HG03575 (cell line): ENCODE results near the gene NFATC2.
"Not testable (repeated sequence)": the region's sequence is repeated elsewhere in the genome, so short reads cannot be mapped to it uniquely, and the experiment has no call there.

Experiments
- ATAC-seq: cut with Tn5 transposase; IDR thresholded peaks from one replicate; pipeline ENCODE4 v1.9.1; 2021; ENCODE audit not compliant: unreplicated experiment, insufficient number of reproducible peaks, low FRiP score; ENCODE audit errors: extremely low read depth

Gene NFATC2

DNA sequence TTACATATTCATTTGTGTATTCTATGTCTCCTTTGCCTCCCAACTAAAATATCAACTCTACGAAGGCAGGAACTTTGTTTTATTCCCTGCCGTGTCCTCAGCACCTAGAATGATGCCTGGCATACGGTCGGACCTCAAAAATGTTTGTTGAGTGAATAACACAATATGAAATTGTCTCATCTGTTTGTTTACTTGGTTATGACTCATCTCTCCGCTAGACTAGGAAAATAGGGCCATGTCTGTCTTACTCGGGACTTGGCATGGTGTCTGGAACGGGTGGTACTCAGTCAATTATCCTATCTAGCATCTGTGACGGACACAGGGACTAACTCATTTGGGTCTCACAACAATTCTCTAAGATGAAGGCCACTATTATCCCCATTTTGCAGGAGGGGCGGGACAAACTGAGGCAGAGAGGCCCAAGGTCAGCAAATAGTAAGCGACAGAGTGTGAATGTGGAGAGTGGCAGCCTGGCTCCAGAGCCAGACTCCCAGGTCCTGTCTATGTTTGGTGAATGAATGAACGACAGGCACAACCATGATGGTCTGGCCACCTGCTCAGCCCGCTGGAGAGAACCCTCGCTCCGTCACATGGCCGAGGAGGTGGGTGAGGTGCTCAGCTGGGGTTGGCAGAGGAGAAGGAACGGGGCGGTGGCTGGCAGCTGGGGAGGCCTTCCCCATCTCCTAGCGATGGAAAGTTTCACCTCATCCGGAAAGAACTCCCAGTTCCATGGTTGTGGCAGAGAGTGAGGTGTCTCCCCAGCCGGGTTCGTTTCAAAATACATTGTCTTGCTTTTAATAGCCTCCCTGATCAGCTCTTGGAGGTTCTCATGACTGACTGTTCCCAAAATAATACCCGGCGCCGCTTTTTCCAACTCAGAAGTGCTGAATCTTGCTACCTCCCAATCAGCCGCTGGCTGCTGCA is 27.6 kb upstream of the NFATC2 start:
- ATAC-seq = no peak

GRCh38 chr20:51568533-51568932 is 26.0 kb upstream of the NFATC2 start:
- ATAC-seq = not testable (repeated sequence)

GRCh38 chr20:51567622-51568021 is 25.1 kb upstream of the NFATC2 start:
- ATAC-seq = no peak

- no peak for ATAC-seq
These were observed 24.1 kb upstream of the NFATC2 start for GRCh38 chr20:51566594-51566993.

GRCh38 chr20:51565298-51566144 is 23.0 kb upstream of the NFATC2 start:
- no peak for ATAC-seq

DNA sequence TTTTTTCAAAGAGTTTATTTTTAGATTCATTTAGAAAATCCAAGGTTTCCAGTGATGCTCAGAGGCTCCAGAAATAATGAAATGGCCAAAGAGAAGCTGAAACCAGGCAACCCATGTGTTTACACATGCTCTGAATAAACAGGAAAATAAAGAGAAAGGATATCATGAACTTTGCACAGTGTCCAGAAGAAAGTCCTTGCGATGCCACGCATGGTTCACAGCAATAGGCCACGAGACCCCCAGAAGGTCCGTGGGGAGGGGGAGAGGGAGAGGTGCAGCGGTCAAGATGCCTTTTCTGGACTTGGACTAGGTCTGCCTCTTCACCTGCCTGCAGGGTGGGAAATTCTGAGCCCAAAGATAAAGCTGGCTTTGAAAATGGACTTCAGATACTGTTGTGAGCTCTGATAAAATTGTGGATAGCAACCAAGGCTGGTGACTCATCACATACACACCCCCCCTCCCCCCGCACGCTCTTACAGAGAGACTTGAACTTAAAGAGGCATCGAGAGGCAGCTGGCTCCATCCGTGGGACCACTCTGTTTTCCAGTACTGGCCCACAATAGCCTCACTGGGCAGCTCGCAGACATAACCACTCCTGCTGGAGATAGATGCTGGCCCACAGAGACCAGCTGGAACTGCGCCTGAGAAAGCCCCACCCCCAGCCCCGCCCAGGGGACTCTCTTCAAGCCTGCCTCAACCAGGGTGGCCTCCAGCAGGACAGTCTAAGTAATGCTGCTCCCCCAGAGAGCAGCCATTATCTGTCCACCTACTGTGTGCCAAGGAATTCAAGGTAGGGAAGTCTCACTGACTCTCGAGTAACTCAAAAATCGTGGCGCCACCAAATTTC is 21.2 kb upstream of the NFATC2 start:
- no peak for ATAC-seq

DNA sequence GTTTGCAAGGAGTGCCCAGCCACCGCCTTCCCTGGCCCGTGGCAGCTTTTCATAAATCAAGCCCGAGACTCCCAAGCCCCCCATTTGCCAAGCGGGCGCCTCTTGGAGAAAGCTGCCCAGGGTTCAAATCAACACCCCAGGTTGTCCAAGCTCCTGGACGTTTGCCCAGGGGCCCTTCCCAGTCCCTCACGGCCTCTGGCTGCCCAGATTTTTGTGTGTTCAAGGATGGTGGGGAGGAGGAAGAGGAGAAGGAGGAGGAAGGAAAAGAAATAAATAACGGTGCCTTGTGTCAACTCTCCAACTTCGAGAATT is 20.6 kb upstream of the NFATC2 start:
- no peak for ATAC-seq

GRCh38 chr20:51562332-51563173 is 20.0 kb upstream of the NFATC2 start:
- no peak for ATAC-seq

DNA sequence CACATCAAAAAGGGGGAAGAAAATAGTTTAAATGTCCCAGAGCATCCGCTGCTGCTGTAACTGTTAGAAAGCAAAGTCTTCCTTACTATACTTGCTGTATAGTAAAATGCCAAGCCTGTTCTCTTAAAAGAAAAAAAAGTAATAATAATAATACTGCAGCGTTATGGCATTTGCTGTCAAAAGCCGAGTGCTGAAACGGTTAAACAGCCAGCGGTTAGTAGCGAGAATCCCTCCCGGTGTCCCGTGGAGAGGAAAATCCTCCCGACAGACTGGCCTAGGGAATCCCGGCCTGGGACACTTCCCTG is 19.5 kb upstream of the NFATC2 start:
- no peak for ATAC-seq

- no peak for ATAC-seq
These were observed 18.2 kb upstream of the NFATC2 start for GRCh38 chr20:51560550-51561307.

DNA sequence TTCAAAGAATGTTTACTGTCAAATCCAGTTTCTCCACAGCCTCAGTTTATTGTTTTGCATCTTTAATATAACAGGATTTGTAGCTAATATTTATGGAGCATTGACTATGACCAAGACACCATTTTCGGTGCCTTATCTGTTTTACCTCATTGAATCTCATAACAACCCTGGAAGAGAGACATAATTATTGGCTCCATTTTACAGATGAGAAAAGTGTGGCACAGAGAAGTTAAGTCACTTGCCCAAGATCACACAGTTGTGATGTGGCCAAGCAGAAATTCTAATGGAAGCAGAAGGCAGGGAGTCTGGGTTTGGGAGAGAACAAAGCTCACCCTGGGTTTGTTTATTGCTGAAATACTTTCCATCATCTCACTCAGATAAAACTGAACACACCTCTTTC is 17.5 kb upstream of the NFATC2 start:
- ATAC-seq = no peak

GRCh38 chr20:51554538-51555165 is 12.1 kb upstream of the NFATC2 start:
- no peak for ATAC-seq

GRCh38 chr20:51553897-51554486 is 11.5 kb upstream of the NFATC2 start:
- ATAC-seq = no peak

GRCh38 chr20:51551186-51551585 is 8.7 kb upstream of the NFATC2 start:
- no peak for ATAC-seq

- no peak for ATAC-seq
These were observed 7.0 kb upstream of the NFATC2 start for GRCh38 chr20:51549474-51549873.

DNA sequence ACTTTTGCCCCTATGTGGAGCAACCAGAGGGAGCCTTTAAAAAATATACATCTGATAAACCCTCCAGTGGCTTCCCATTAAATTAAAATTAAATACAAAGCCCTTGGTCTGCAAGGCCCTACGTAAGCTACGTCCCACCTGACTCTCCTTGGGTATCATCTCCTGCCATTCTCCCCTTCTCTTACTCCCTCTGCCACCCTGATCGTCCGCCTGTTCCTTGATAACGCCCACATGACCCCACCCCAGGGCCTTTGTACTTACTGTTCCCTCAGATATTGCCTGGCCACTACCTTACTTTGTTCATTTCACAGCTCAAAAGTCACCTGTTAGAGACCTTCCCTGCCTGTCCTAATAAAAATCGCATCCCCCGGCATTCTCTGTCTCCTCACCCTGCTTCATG is 5.4 kb upstream of the NFATC2 start:
- ATAC-seq = no peak

DNA sequence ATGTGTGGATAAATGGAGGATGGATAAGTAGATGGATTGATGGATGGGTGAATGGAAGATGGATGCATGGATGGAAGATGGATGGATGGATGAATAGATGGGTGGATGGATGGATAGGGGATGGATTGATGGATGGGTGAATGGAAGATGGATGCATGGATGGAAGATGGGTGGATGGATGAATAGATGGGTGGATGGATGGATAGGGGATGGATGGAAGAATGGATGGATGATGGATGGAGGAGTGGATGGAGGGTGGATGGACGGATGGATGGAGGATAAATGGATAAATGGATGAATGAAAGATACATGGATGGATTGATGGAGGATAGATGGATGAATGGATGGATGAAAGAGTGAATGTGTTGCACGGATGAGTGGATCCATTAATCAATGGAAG is 3.0 kb upstream of the NFATC2 start:
- no peak for ATAC-seq
